VCaP (cell line): ENCODE data around the gene ADI1.
"Not testable (repeated sequence)": the region's sequence is repeated elsewhere in the genome, so short reads cannot be mapped to it uniquely, and the experiment has no call there.

Experiments
- H3K27ac ChIP-seq: fragments of 450-650 bp; 2 replicates; pipeline ENCODE4 v1.5.1; 2017
- TF ChIP-seq, protein P1 (sequence below): fragments of 450-650 bp; conservative IDR thresholded peaks from 2 replicates; pipeline ENCODE4 v1.5.1; 2017; ENCODE audit warnings: mild to moderate bottlenecking, moderate library complexity

Gene ADI1

DNA sequence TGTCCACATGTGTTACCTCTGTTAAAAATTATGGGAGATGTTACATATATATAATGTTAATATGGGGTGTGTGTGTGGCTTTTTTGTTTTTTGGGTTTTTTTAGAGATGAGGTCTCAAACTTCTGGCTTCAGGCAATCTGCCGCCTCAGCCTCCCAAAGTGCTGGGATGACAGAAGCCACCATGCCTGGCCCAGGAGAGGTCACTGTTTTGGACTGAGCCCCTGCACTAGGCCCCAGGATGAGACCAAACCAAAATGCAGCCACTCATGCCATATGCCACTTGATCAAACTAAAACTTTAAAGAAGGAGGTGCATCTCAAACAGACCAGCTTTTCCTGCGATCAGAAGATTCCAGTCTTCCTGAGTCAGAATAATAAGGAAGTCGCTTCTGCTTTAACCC lies 2.5 kb downstream of the ADI1 start:
- H3K27ac ChIP-seq: peak overlapping the region; percentile 98
- TF ChIP-seq, protein P1, sequence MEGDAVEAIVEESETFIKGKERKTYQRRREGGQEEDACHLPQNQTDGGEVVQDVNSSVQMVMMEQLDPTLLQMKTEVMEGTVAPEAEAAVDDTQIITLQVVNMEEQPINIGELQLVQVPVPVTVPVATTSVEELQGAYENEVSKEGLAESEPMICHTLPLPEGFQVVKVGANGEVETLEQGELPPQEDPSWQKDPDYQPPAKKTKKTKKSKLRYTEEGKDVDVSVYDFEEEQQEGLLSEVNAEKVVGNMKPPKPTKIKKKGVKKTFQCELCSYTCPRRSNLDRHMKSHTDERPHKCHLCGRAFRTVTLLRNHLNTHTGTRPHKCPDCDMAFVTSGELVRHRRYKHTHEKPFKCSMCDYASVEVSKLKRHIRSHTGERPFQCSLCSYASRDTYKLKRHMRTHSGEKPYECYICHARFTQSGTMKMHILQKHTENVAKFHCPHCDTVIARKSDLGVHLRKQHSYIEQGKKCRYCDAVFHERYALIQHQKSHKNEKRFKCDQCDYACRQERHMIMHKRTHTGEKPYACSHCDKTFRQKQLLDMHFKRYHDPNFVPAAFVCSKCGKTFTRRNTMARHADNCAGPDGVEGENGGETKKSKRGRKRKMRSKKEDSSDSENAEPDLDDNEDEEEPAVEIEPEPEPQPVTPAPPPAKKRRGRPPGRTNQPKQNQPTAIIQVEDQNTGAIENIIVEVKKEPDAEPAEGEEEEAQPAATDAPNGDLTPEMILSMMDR: no peak

DNA sequence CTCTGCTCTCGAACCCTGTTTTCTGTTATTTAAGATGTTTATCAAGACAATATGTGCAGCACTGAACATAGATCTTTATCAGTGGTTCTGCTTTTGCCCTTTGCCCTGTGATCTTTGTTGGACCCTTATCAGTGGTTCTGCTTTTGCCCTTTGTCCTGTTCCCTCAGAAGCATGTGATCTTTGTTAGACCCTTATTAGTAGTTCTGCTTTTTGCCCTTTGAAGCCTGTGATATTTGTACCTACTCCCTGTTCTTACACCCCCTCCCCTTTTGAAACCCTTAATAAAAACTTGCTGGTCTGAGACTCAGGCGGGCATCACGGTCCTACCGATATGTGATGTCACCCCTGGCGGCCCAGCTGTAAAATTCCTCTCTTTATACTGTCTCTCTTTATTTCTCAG lies 3.9 kb downstream of the ADI1 start:
- not testable (repeated sequence) for H3K27ac ChIP-seq

DNA sequence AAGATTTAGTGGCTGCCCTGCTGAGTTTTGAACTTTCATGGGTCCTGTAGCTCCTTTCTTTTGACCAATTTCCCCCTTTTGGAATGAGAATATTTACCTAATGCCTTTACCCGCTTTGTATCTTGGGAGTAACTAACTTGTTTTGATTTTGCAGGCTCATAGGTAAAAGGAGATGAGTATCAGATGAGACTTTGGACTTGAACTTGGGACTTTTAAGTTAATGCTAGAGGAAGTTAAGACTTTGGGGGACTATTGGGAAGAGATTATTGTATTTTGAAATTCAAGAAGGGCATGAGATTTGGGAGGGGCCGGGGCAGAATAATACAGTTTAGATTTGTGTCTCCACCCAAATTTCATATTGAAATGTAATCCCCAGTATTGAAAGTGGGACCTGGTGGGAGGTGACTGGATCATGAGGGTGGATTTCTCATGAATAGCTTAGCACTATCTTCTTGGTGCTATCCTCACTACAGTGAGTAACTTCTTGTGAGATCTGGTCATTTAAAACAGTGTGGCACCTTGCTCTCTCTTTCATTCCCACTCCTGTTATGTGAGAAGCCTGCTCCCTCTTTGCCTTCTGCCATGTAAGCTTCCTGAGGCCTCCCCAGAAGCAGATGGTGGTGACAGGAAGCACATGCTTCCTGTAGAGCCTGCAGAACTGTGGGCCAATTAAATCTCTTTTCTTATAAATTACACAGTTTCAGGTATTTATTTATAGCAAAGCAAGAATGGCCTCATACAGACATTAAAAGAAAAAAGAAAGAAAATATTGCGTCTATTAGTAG lies 6.1 kb downstream of the ADI1 start:
- no peak overlapping the region for H3K27ac ChIP-seq
- TF ChIP-seq, protein P1: no peak

DNA sequence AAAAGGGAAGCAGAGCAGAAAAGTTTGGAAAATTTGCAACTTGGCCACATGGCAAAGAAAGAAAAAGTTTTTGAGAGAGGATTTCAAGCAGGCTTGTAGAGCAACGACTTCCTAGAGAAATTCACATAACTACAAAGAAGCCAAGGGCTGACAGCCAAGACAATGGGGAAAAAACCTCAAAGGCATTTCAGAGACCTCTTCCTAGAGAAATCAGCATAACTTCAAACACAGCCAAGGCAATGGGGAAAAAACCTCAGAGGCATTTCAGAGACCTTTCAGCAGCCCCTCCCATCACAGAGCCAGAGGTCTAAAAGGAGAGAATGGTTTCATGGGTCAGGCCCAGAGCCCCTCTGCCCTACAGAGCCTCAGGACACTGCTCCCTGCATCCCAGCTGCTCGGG lies 7.2 kb downstream of the ADI1 start:
- no peak overlapping the region for H3K27ac ChIP-seq

DNA sequence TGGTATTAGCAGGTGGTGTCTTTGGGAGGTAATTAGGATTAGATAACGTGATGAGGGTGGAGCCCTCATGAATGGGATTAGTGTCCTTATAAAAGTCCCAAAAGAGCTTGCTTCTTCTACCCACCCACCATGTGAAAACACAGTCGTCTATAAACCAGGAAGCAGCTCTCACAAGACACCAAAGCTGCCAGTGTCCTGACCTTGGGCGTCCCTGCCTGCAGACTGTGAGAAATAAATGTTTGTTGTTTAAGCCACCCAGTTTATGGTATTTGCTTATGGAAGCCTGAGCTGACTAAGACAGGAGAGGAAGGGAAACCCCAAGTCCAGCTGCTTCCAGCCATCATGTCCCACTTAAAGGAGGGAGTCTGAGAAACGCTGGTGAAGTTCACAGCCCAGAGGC lies 13.6 kb downstream of the ADI1 start:
- H3K27ac ChIP-seq: peak overlapping the region; percentile 75

More for the DNA sequence above, 7.2 kb downstream of the ADI1 start:
- TF ChIP-seq, protein P1: no peak

DNA sequence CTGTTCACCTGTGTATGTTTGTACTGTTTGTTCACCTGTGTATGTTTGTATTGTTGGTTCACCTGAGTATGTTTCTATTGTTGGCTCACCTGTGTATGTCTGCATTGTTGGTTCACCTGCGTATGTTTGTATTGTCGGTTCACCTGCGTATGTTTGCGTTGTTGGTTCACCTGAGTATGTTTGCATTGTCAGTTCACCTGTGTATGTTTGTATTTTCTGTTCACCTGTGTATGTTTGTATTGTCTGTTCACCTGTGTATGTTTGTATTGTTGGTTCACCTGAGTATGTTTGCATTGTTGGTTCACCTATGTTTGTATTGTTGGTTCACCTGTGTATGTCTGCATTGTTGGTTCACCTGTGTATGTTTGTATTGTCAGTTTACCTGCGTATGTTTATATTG lies 14.6 kb downstream of the ADI1 start:
- H3K27ac ChIP-seq: peak overlapping the region; percentile 75; the same call in 1 of the 2 replicates
- TF ChIP-seq, protein P1: no peak

More for the DNA sequence above, 13.6 kb downstream of the ADI1 start:
- TF ChIP-seq, protein P1: no peak

DNA sequence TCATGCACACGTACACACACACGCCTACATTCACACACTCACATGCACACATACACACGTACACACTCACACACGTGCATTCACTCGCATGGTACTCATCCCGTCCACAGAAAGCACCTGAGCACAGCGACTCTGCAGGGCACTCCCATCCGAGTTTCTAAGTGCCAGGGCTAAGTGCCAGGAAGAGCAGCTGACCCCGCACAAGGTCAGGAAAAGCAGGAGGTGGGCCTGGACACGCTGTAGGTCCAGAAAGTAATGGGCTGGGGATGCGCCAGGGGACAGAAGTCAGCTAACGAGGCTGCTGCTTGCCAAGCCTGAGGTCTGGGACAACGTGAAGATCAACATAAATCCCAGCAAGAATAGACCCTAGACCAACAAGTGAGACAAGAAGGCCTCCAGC lies 15.8 kb downstream of the ADI1 start:
- H3K27ac ChIP-seq: peak overlapping the region; percentile 75
- TF ChIP-seq, protein P1: no peak

DNA sequence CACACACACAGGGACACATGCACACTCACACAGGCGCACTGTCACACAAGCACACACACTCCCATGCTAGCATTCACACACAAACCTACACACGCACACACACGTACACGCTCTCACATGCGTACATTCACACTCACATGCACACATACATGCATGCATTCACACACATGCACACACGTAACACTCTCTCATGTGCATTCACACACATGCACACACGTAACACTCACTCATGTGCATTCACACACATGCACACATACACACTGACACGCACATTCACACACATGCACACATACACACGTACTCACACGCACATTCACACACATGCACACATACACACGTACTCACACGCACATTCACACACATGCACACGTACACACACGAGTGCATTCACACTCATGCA lies 16.3 kb downstream of the ADI1 start:
- no peak overlapping the region for H3K27ac ChIP-seq
- TF ChIP-seq, protein P1: no peak
